C4-2B (cell line): ENCODE data around the gene ZFP64.

Source experiments
- H3K27ac ChIP-seq: fragments of 450-650 bp; 2 replicates; pipeline ENCODE4 v1.5.1; 2017
- CTCF ChIP-seq: fragments of 450-650 bp; conservative IDR thresholded peaks from 2 replicates; pipeline ENCODE4 v1.5.1; 2017; ENCODE audit warnings: mild to moderate bottlenecking
- ZFX ChIP-seq: fragments of 450-650 bp; IDR thresholded peaks from 2 replicates; pipeline ENCODE4 v1.6.1; 2017

The ZFP64 gene

GRCh38 chr20:52196845-52197244, 5.3 kb upstream of the ZFP64 start:
- H3K27ac ChIP-seq, result no peak overlapping the region
- TF ChIP-seq CTCF (no peak), ZFX (no peak)

GRCh38 chr20:52193886-52194545, 2.4 kb upstream of the ZFP64 start:
- TF ChIP-seq ZFX (no peak), CTCF (no peak)
- H3K27ac ChIP-seq, result no peak overlapping the region; the same call in 1 of the 2 replicates

- H3K27ac ChIP-seq, result no peak overlapping the region
These were observed 1.6 kb upstream of the ZFP64 start for GRCh38 chr20:52193133-52193532.

GRCh38 chr20:52192719-52193007, 1.1 kb upstream of the ZFP64 start:
- H3K27ac ChIP-seq, result peak overlapping the region; percentile 92; the same call in 1 of the 2 replicates

More at GRCh38 chr20:52193133-52193532, 1.6 kb upstream of the ZFP64 start:
- TF ChIP-seq ZFX, result no peak
- TF ChIP-seq CTCF, result no peak

GRCh38 chr20:52191916-52192718, 538 bp upstream of the ZFP64 start:
- TF ChIP-seq ZFX, result peak; percentile 76
- peak; percentile 78 for TF ChIP-seq CTCF
- peak overlapping the region; percentile 92 for H3K27ac ChIP-seq

GRCh38 chr20:52190437-52191131, 995 bp downstream of the ZFP64 start:
- TF ChIP-seq CTCF (no peak), ZFX (no peak)
- peak overlapping the region; percentile 92 for H3K27ac ChIP-seq

- no peak for TF ChIP-seq CTCF
These were observed 9.8 kb downstream of the ZFP64 start for GRCh38 chr20:52181766-52182165.

More at GRCh38 chr20:52181766-52182165, 9.8 kb downstream of the ZFP64 start:
- no peak overlapping the region for H3K27ac ChIP-seq
